Kidney (tissue), 14 donors: ENCODE data around the gene SNRNP48. TPM values are rescaled to one million over a fixed set of nuclear protein-coding genes. Genes with fewer than 3 reads are reported as not detected.

Source experiments
- DNase-seq, 5 donors: peaks; one replicate each; pipeline ENCODE4 v3.0.0-alpha.2; 2013 to 2020
- FAIRE-seq: peaks from 2 replicates; lab custom pipeline; 2012; peaks lifted over from hg19 to GRCh38; lab: Jason Lieb, UNC
- H3K27ac ChIP-seq, 2 donors: one replicate each; pipeline ENCODE4 v1.7.0; 2013; ENCODE audit warnings: low read depth in 2 of 2, low read length in 2 of 2, inconsistent platforms in 1 of 2
- H3K27me3 ChIP-seq: one replicate; pipeline ENCODE4 v1.7.1; 2013; ENCODE audit warnings: low read length, inconsistent platforms; ENCODE audit not compliant: control insufficient read depth, insufficient read depth
- H3K36me3 ChIP-seq, 3 donors: one replicate each; pipeline versions ENCODE4 v1.7.0 to v1.7.1; 2013; ENCODE audit warnings: low read length in 3 of 3, control low read depth in 1 of 3, inconsistent platforms in 1 of 3; ENCODE audit not compliant: insufficient read depth in 3 of 3, control insufficient read depth in 2 of 3
- H3K4me1 ChIP-seq, 3 donors: one replicate each; pipeline versions ENCODE4 v1.7.0 to v1.7.1; 2013; ENCODE audit warnings: low read length in 3 of 3, inconsistent platforms in 1 of 3, low read depth in 1 of 3; ENCODE audit not compliant: control insufficient read depth in 2 of 3, insufficient read depth in 2 of 3
- H3K4me3 ChIP-seq, 3 donors: one replicate each; pipeline versions ENCODE4 v1.7.0 to v1.8.1; 2013; ENCODE audit warnings: low read length in 3 of 3, control low read depth in 1 of 3, inconsistent platforms in 1 of 3
- H3K9ac ChIP-seq, 3 donors: one replicate each; pipeline versions ENCODE4 v1.7.0 to v1.7.1; 2013; ENCODE audit warnings: low read length in 3 of 3, control low read depth in 1 of 3, inconsistent platforms in 1 of 3
- H3K9me3 ChIP-seq, 3 donors: one replicate each; pipeline versions ENCODE4 v1.7.0 to v1.7.1; 2013; ENCODE audit warnings: low read length in 3 of 3, control low read depth in 1 of 3, inconsistent platforms in 1 of 3; ENCODE audit not compliant: control insufficient read depth in 2 of 3, insufficient read depth in 1 of 3
- CTCF ChIP-seq: IDR thresholded peaks from 3 replicates; pipeline ENCODE4 v1.5.1; 2012; ENCODE audit warnings: mild to moderate bottlenecking, moderate library complexity, borderline replicate concordance; ENCODE audit not compliant: insufficient read depth; ENCODE audit errors: extremely low read depth
- intact Hi-C: fragments of 100-400 bp; cut with DNase I; formaldehyde crosslinking; loops from one replicate; pipeline ENCODE4 v1.11.1; 2022
- polyA plus RNA-seq: library from polyadenylated mRNA; stranded (reverse); fragments of 350-450 nt; fragmentation: Illumina TruSeq; extraction: RNeasy Lipid Tissue Mini Kit (QIAGEN cat#74804); gene quantifications from one replicate; pipeline ENCODE4 v1.2.3, GENCODE V29; 2014; ENCODE audit warnings: low read depth, low replicate concordance; ENCODE audit not compliant: insufficient read depth
- total RNA-seq: library from RNA; stranded (reverse); fragmentation: NEBNext Ultra II Directional; extraction: Animal tissue kit (Norgen Biotek cat#: 25700); gene quantifications from one replicate; pipeline ENCODE4 v1.2.1, GENCODE V29; 2021
- donor health status: control.
- donor health status: control.
- donor health status: control.
- donor health status: control.
- donor health status: control.
- donor health status: DM: yes; HTN: yes; CAD: no.
- donor health status: Normal renal cell carcinoma (clear cell type).

The SNRNP48 gene
- total and polyA plus RNA-seq, 2 donors from 2014 or later, result 5.2 to 12.1 TPM

- Histone ChIP-seq H3K9me3 (no peaks in the 10 kb centered on the region), H3K4me1 (no peaks in the 10 kb centered on the region), H3K27me3 (no peaks in the 10 kb centered on the region), H3K9ac (no peak overlapping the region), H3K36me3 (no peaks in the 10 kb centered on the region), H3K4me3 (no peak overlapping the region), H3K27ac (no peak overlapping the region)
- FAIRE-seq (no peak), DNase-seq (no peak)
- intact Hi-C loops, result no loop called here
- TF ChIP-seq CTCF, result no peak
These were observed 66.4 kb downstream of the SNRNP48 start for GRCh38 chr6:7656355-7656754.

- FAIRE-seq, result no peak
These were observed 68.5 kb downstream of the SNRNP48 start for GRCh38 chr6:7658543-7658942.

GRCh38 chr6:7661364-7661763 lies 71.4 kb downstream of the SNRNP48 start:
- DNase-seq (no peak), FAIRE-seq (no peak)
- Histone ChIP-seq H3K36me3 (no peaks in the 10 kb centered on the region), H3K4me1 (no peaks in the 10 kb centered on the region), H3K27ac (no peak overlapping the region), H3K9me3 (no peaks in the 10 kb centered on the region), H3K27me3 (no peaks in the 10 kb centered on the region), H3K9ac (no peak overlapping the region), H3K4me3 (no peak overlapping the region)
- TF ChIP-seq CTCF, result no peak
- intact Hi-C loops, result no loop called here

More at GRCh38 chr6:7658543-7658942, 68.5 kb downstream of the SNRNP48 start:
- no peaks in the 10 kb centered on the region for H3K27me3 ChIP-seq
- no peak overlapping the region for H3K4me3 ChIP-seq
- H3K36me3 ChIP-seq, result no peaks in the 10 kb centered on the region
- no peaks in the 10 kb centered on the region for H3K9me3 ChIP-seq
- H3K27ac ChIP-seq, result no peak overlapping the region
- H3K4me1 ChIP-seq, result no peaks in the 10 kb centered on the region
- no peak for TF ChIP-seq CTCF
- no peak overlapping the region for H3K9ac ChIP-seq
- intact Hi-C loops, result no loop called here
- no peak for DNase-seq

Other genes starting within 250 kb of the SNRNP48 start
- gene CAGE1, start 200.5 kb upstream of the SNRNP48 start, total RNA-seq, result not detected
- not detected for gene CAGE1, start 200.5 kb upstream of the SNRNP48 start, polyA plus RNA-seq
- 19.8 TPM for gene RIOK1, start 200.4 kb upstream of the SNRNP48 start, total RNA-seq
- gene RIOK1, start 200.4 kb upstream of the SNRNP48 start, polyA plus RNA-seq, result 8.5 TPM
- gene DSP, start 48.5 kb upstream of the SNRNP48 start, total RNA-seq, result 96.2 TPM
- gene DSP, start 48.5 kb upstream of the SNRNP48 start, polyA plus RNA-seq, result 14.7 TPM
- gene BMP6, start 135.9 kb downstream of the SNRNP48 start, total RNA-seq, result 10.0 TPM
- 5.0 TPM for gene BMP6, start 135.9 kb downstream of the SNRNP48 start, polyA plus RNA-seq